Skeletal muscle tissue (tissue), 4 donors: ENCODE data around the gene CDKAL1. TPM values are rescaled to one million over a fixed set of nuclear protein-coding genes. Genes with fewer than 3 reads are reported as not detected.

Source experiments
- H3K27ac ChIP-seq: one replicate; pipeline ENCODE4 v1.7.0; 2013; ENCODE audit warnings: mild to moderate bottlenecking, low read depth, low read length, inconsistent platforms
- H3K27me3 ChIP-seq, 3 donors: one replicate each; pipeline ENCODE4 v1.7.0; 2013; ENCODE audit warnings: low read length in 3 of 3; ENCODE audit not compliant: control insufficient read depth in 3 of 3, insufficient read depth in 3 of 3
- H3K36me3 ChIP-seq, 3 donors: one replicate each; pipeline ENCODE4 v1.7.0; 2013; ENCODE audit warnings: low read length in 3 of 3; ENCODE audit not compliant: control insufficient read depth in 3 of 3, insufficient read depth in 3 of 3
- H3K4me1 ChIP-seq, 3 donors: one replicate each; pipeline ENCODE4 v1.7.0; 2013; ENCODE audit warnings: low read length in 3 of 3, mild to moderate bottlenecking in 3 of 3; ENCODE audit not compliant: control insufficient read depth in 3 of 3, insufficient read depth in 3 of 3
- H3K4me3 ChIP-seq, 3 donors: one replicate each; pipeline ENCODE4 v1.7.0; 2013; ENCODE audit warnings: low read length in 3 of 3
- H3K9ac ChIP-seq, 3 donors: one replicate each; pipeline ENCODE4 v1.7.0; 2013; ENCODE audit warnings: low read length in 3 of 3, mild to moderate bottlenecking in 3 of 3, moderate library complexity in 2 of 3, low read depth in 1 of 3
- H3K9me3 ChIP-seq, 3 donors: one replicate each; pipeline ENCODE4 v1.7.0; 2013; ENCODE audit warnings: low read length in 3 of 3; ENCODE audit not compliant: control insufficient read depth in 3 of 3
- total RNA-seq: library from RNA; depleted of rRNA; stranded (reverse); fragments of >200 nt; gene quantifications from one replicate; pipeline ENCODE4 v1.2.3, GENCODE V29; 2014
- donor health status: Osteomylitis.

Gene CDKAL1
- total RNA-seq, 1 donor from 2014 or later = 42.8 TPM

GRCh38 chr6:21118216-21118780 is 584.0 kb downstream of the CDKAL1 start:
- no peak overlapping the region for H3K4me3 ChIP-seq
- no peak overlapping the region for H3K27ac ChIP-seq
- no peaks in the 10 kb centered on the region for H3K36me3 ChIP-seq
- H3K4me1 ChIP-seq = no peaks in the 10 kb centered on the region
- no peaks in the 10 kb centered on the region for H3K27me3 ChIP-seq
- no peak overlapping the region for H3K9ac ChIP-seq
- no peaks in the 10 kb centered on the region for H3K9me3 ChIP-seq

- Histone ChIP-seq H3K36me3 (no peaks in the 10 kb centered on the region), H3K9me3 (no peaks in the 10 kb centered on the region), H3K4me1 (no peaks in the 10 kb centered on the region), H3K4me3 (no peak overlapping the region), H3K27ac (no peak overlapping the region), H3K27me3 (no peaks in the 10 kb centered on the region), H3K9ac (no peak overlapping the region)
Measured at GRCh38 chr6:21121636-21122136, 587.4 kb downstream of the CDKAL1 start.

GRCh38 chr6:21123507-21124436 is 589.5 kb downstream of the CDKAL1 start:
- no peaks in the 10 kb centered on the region for H3K36me3 ChIP-seq
- H3K27me3 ChIP-seq = no peaks in the 10 kb centered on the region
- H3K4me1 ChIP-seq = no peaks in the 10 kb centered on the region
- no peak overlapping the region for H3K9ac ChIP-seq
- H3K4me3 ChIP-seq = no peak overlapping the region
- H3K27ac ChIP-seq = no peak overlapping the region
- H3K9me3 ChIP-seq = no peaks in the 10 kb centered on the region

GRCh38 chr6:21128601-21129000 is 594.3 kb downstream of the CDKAL1 start:
- Histone ChIP-seq H3K27me3 (no peaks in the 10 kb centered on the region), H3K27ac (no peak overlapping the region)

GRCh38 chr6:21131406-21131805 is 597.1 kb downstream of the CDKAL1 start:
- Histone ChIP-seq H3K4me3 (no peak overlapping the region), H3K9me3 (no peaks in the 10 kb centered on the region), H3K36me3 (no peaks in the 10 kb centered on the region), H3K4me1 (peaks cover 0 to 3% (median 0%) of the 10 kb centered on the region in 3 donors), H3K27me3 (no peaks in the 10 kb centered on the region), H3K27ac (no peak overlapping the region), H3K9ac (no peak overlapping the region)

More at GRCh38 chr6:21128601-21129000, 594.3 kb downstream of the CDKAL1 start:
- no peak overlapping the region for H3K9ac ChIP-seq
- peaks cover 0 to 3% (median 0%) of the 10 kb centered on the region in 3 donors for H3K4me1 ChIP-seq
- H3K9me3 ChIP-seq = no peaks in the 10 kb centered on the region
- no peaks in the 10 kb centered on the region for H3K36me3 ChIP-seq
- no peak overlapping the region for H3K4me3 ChIP-seq

GRCh38 chr6:21132446-21132845 is 598.2 kb downstream of the CDKAL1 start:
- no peaks in the 10 kb centered on the region for H3K9me3 ChIP-seq
- H3K9ac ChIP-seq = no peak overlapping the region
- no peaks in the 10 kb centered on the region for H3K36me3 ChIP-seq
- peaks cover 0 to 3% (median 0%) of the 10 kb centered on the region in 3 donors for H3K4me1 ChIP-seq
- H3K27ac ChIP-seq = no peak overlapping the region
- no peak overlapping the region for H3K4me3 ChIP-seq
- no peaks in the 10 kb centered on the region for H3K27me3 ChIP-seq

GRCh38 chr6:21132856-21133838 is 598.9 kb downstream of the CDKAL1 start:
- Histone ChIP-seq H3K9me3 (no peaks in the 10 kb centered on the region), H3K4me3 (peak overlapping the region in 1 of 3 donors; percentile 9), H3K4me1 (peaks cover 0 to 5% (median 0%) of the 10 kb centered on the region in 3 donors), H3K27me3 (no peaks in the 10 kb centered on the region), H3K9ac (no peak overlapping the region), H3K27ac (no peak overlapping the region), H3K36me3 (no peaks in the 10 kb centered on the region)

GRCh38 chr6:21133901-21134300 is 599.6 kb downstream of the CDKAL1 start:
- Histone ChIP-seq H3K27ac (no peak overlapping the region), H3K9ac (no peak overlapping the region), H3K27me3 (no peaks in the 10 kb centered on the region), H3K9me3 (no peaks in the 10 kb centered on the region), H3K36me3 (no peaks in the 10 kb centered on the region), H3K4me3 (no peak overlapping the region), H3K4me1 (peaks cover 0 to 5% (median 0%) of the 10 kb centered on the region in 3 donors)

- no peak overlapping the region for H3K27ac ChIP-seq
- no peak overlapping the region for H3K9ac ChIP-seq
- no peaks in the 10 kb centered on the region for H3K27me3 ChIP-seq
- H3K4me1 ChIP-seq = peaks cover 0 to 5% (median 0%) of the 10 kb centered on the region in 3 donors
- H3K36me3 ChIP-seq = no peaks in the 10 kb centered on the region
- H3K9me3 ChIP-seq = no peaks in the 10 kb centered on the region
- H3K4me3 ChIP-seq = no peak overlapping the region
Measured at GRCh38 chr6:21134356-21134755, 600.1 kb downstream of the CDKAL1 start.
